ENCODE measurements around the gene ASAP2.

GRCh38 chr2:9291866-9292265, 85.3 kb downstream of the ASAP2 start:
- TF ChIP-seq TEAD4 (IDR thresholded peaks at IDR 0.05; ENCODE audit: low read length) (no peak), TEAD4 (CRISPR knock-in tag; IDR thresholded peaks at IDR 0.05; ENCODE audit: borderline replicate concordance) (no peak), MBD1 (CRISPR knock-in tag; IDR thresholded peaks at IDR 0.05) (no peak), CTCF (IDR thresholded peaks at IDR 0.05 in 2 of 3, conservative IDR thresholded peaks at IDR 0.05 in 1 of 3; ENCODE audit: insufficient read depth in 2 of 3, low read depth in 1 of 3, low read length in 3 of 3) (no peak), ZNF253 (CRISPR knock-in tag; conservative IDR thresholded peaks at IDR 0.05) (no peak)
